HG02623 (cell line): ENCODE data around the gene HPX.

Experiments
- ATAC-seq: cut with Tn5 transposase; IDR thresholded peaks from one replicate; pipeline ENCODE4 v1.9.1; 2021; ENCODE audit warnings: moderate library complexity; ENCODE audit not compliant: unreplicated experiment

The HPX gene

DNA sequence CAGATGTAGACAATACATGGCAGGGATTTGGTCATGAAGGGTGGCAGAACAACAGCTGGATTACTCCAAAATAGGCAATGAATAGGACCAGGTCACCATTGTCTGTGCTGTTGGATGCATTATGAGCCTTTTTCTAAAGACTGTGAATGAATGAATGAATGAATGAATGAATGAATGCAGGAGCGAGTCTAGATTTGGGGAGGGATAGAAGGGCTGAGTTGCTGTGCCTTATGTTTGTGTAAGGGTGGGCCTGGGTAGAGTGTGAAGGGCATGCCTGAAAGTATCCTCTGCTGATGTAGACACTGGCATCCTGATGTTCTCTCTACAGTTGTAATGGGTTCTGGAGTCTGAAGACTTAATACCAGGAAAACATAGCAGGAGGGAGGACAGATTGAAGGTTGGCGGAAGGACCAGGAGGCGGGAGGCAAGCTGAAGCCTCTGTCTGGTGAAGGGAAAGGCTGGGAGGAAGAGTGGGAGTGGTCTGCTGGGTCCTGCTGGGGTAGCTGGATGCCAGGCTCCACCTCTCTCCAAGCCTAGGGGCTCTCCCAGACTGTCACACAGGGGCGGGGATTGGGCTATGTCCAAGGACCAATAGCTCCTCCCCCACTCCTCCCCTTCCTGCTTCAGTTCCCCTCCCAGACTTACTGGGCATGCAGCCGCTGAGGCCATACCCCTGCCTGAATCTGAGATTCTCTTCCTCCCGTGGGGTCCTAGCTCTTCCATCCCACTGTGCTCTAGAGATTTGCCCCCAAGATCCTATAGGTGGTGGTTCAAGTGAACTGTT, 28.1 kb upstream of the HPX start:
- ATAC-seq, result peak; percentile 51

DNA sequence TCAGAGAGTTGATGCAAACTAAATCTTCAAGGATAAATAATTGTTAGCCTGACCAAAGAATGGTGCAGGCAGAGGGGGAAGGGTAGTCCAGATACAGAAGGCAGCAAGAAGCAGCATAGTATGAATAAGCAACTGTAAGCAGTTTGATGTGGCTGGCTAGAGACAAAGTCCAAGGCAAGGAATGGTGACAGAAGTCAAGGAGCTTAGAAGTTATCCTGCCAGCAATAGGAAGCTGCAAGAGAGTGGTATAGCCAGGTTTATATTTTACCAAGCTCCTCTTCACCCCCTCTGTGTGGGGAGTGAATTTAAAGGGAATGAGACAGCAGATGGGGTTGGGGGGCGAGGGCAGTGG, 18.3 kb upstream of the HPX start:
- no peak for ATAC-seq

DNA sequence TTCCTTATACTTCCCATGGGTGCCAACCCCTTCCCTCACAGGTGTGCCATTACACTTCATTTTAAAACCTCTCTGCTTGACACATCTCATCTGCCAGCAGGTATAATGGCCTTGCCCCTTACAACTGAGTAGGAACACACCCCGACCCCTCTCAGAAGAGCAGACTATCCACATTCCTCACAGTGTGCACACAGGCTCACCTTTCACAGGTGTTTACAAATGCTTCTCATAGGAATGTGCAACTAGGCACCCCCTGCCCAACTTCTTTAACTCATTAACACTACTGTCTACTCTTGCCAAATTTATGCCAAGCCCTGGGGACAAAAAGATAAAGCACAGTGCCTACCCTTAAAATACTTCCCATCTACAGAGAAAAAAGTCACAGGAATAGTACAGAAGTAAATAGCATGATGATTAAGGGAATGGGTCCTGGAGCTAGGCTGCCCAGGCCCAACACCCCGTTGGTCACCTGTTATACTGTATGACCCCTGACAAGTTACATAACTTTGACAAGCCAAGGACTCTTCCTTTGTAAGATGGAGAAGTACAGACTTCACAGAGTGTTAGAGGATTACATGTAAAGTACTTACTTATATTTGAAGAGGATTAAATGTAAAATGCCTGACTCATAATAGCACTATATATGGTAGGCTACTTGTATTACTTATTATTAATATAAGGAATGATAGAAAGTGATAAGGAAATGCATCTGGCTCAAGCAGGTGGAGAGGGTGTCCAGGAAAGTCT, 17.7 kb upstream of the HPX start:
- ATAC-seq, result no peak

DNA sequence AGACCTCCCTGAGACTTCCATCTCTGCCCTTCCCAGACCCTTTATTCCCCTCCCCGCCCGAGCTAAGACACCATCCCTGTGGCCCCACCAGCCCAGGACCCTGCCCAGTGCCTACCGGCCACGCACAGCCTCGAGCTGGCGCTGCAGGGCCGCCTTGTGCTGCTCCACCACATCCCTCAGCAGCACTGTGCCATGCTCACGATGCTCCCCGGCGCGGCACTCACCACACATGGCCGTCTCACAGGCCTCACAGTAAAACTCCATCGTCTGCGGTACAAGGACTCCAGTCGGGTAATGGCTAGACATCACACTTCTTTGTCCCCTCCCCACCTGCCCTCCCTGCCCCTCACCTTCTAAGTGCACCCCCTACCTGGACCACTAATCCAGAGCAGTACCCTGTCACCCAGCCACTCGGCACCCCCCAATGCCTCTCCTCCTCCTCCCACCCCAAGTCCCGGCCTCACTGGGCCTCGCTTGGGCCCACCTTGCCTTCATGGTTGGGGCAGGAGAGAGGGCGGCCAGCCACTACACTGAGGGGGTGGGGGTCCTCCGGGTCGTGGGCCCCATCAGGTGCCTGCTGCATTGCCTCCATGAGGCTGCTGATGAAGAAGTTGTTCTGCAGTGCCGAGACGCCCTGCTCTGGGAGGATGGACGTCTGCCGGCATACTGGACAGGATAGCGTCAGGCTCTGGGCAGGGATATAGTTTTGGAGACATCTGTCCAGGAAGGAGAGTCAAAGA, 17.0 kb upstream of the HPX start:
- no peak for ATAC-seq

DNA sequence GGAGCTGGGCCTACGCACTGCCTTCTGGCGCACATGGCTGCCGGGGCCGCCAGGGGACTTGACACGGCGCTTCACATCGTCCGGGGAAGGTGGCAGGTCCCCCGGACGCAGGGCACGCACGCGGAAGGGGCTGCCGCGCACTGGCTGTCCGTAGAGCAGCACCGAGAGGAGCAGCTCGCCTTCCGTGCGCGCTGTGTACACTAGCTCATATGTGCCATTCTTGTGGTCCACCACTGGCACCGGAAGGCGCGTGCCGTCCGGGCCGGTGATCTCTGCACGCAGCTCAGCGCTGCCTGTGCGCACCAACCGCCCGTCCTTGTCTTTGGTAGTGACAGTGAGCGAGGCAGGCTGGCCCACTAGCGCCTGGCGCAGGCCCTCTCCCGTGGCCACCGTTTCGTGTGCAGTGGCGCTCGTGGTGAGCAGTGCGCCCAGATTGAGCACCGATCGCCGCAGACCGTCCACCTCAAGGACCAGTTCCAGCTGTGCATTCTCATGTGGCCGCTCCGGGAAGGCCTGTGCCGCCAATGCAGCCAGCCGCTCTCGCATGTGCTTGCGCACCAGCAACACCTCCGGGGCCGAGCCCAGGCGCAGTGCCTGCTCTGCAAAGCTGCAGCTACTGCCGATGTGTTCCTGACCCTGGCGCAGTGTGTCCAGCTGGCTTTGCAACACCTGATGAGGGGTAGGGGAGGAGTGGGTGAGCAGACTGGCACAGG, 15.7 kb upstream of the HPX start:
- ATAC-seq, result no peak

DNA sequence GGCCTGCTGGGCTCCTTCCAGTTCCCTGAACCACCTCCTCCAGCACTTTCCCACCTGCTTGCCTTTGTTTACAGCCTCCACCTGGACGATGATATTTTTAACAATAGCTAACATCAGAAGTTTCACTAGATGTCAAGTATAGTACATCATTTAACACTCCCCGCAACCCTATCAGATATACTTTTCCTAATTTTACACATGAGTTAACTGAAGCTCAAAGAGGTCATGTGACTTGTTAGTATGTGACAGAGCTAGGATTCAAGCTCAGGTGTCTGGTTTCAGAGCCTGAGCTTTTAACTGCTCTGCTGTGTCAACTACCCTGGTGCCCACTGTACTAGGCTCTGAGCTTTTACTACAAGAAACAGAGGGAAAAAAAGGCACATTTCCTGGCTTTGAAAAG, 14.3 kb upstream of the HPX start:
- no peak for ATAC-seq

DNA sequence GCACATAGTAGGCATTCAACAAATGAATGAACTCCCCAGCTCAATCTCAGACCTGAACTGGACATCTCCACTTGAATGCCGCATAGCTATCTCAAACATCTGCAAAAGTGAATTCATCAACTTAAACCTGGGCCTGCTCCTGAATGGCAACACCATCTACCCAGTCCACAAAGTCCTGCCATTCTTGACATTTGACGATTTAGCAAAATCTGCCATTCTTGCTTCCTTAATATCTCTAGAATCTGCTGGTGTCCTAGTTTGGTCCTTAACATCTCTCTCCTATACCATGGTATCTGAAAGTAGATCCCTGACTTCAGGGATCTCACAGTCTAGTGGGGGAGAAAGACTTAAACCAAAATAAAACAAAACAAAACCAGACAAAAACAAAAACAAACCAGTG, 12.4 kb upstream of the HPX start:
- no peak for ATAC-seq

DNA sequence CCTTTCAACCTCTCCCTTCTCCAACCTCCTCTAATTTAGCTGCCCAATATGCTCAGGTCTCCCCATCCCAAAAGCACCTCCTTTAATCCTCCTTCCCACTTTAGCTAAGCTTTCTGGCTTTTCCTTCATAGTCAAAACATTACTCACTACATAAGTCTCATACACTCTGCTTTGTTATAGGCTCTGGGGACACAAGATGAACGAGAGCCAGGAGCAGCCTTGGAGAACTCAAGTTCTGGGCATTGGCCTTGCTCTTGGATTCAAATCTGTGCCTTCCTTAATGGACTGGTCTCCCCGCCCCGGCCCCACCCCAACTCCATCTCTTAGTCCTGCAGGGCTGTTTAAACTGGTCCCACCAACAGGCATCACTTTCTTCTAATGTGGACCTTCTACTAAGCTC, 11.4 kb upstream of the HPX start:
- no peak for ATAC-seq

DNA sequence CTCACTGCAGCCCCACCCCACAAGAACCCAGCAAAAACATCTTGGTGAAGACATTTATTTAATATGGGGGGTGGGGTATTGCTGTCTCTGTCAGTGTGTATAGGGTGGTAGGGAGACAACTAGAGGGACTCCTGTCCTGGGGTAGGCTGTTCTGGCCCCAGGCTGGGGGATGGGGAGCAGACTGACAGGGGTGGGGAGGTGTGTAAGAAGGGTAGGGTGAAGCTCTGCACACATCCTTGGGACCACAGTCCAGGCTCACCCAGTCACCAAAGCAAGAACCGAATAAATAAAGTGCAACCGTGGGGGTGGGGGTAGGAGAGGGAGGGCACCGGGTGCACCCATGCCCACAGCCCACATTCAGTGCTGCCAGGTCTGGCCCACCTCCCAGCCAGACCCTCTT, 7.8 kb upstream of the HPX start:
- no peak for ATAC-seq

DNA sequence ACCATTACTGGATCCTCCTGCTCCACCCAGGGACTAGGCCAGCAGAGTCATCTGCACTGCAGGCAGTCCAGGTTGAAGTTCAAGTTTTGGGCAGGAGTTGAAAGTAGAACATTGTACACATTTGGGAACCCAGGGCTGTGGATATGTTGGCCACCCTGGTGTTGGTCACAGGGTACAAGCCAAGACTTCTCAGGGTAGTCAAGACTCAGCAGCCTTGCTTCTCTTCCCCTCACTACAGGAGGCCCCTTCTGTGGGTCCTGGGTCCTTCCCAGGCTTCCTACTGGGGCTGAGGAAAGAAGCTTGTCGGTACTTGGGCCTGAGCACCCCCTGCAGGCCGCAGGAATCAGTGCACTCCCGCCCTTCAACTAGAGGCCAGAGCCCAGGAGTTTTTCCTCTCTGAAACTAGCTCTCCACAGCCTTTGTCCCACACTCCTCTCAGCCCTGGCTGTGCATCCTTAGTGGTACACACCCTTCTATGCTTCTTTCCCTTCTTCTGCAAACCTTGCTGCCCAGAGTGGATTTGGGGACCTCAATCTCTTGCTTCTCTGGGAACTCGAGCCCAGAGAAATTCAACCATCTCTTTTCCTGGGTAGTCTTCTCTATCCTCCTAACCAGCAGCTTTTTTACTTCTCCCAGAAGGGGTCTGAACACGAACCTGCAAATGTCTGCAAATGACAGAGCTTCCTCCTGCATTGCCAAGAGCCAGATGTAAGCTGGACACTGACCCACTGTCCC, 2.6 kb upstream of the HPX start:
- peak; percentile 51 for ATAC-seq

DNA sequence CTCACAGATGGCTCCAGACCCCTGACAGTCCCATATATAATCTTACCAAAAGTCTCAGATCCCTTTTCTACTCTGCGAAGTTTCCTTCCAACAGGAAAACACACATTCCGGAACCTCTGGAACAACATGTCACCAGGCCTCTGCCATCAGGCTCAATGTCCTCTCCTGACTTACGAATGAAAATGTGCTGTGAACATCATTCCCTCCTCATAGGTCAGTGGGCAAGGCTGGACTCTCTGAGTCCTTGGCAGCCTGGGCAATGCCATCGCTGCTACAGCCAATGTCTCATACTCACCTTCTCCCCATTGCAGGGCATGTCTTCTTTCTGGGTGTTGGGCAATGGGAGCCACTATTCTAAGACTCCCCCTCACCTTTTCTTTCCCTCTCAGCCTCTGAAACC, 1.7 kb upstream of the HPX start:
- ATAC-seq, result no peak

DNA sequence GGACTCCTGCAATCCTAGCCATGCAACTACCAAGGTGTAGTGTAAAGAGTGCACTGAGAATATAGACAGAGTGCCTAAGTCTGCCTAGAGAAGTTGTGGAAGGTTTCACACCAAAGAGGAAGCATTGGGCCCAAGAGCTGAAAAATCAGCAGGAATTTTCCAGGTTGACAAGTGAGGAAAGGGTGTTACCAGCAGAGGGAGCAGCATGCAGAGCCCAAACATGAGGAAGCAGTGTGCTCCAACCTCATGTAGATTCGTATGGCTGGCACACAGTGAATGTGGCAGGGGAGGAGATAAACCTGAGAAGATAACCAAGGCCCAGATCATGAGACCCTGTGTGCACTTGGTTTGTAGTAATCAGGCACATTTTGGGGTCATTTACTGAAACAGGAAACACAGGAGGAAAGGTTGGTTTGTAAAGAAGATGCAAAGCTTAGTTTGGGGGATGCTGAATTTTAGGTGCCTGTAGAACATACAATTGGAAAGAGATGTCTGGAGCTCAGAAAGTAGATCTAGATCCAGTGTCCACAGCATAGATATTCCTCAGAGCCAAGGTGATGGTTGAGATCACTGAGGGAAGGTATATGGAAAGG, 1.7 kb downstream of the HPX start:
- ATAC-seq, result no peak

DNA sequence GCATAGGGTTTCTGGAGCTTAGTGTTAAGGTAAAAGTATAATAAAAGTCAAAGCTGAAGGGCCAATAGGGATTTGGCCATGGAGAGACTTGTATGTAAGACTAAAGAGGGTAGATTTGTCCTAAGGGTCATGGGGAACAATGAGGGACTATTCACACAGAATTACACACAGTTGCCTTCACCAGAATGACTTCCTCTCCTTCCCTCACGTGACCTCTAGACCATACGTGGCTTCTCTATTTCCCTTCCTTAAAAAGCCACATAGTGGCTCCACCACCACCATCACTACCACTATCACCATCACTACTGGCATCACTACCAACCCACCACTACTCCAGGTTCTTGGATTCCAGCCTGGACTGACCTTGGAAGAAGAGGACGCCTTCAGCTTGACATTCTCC, 2.8 kb downstream of the HPX start:
- no peak for ATAC-seq

DNA sequence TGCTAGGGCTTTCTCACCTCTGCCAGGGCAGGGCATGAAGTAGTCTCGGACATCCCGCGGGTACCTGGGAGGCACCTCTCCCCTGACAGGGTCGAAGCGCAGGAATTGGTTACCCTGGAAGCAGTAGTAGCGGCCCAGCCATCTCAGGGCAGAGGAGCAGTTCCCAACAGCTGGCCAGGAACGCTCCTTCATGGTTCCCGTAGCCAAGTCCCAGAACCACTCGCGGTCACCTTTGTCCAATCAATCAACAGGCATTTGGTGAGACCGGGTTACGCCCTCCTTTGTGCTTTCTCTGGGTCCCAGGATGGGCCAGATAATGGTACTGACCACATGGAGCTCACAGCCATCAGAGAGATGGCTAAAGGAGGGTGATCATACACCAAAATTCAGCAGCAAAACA, 3.4 kb downstream of the HPX start:
- no peak for ATAC-seq

DNA sequence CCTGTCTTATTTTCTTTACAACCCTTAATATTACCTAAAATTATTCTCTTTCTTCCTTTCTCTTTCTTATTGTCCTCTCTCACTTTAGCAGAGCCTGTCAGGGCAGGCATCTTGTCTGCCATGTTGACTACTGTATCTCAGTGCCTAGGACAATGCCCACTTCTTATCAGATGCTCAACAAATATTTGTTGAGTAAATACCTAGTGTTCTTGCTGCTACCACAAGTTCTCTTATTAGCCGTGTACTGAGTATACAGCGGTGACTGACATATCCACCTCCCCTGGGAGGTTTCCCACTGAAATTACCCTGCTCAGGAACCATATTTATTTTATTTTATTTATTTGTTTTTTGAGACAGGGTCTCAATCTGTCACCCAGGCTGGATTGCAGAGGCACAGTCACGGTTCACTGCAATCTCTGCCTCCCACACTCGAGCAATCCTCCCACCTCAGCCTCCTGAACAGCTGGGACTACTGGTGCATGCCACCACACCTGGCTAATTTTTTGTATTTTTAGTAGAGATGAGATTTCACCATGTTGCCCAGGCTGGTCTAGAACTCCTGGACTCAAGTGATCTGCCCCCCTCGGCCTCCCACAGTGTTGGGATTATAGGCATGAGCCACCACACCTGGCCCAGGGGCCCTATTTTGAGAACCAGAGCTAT, 6.7 kb downstream of the HPX start:
- peak; percentile 51 for ATAC-seq

DNA sequence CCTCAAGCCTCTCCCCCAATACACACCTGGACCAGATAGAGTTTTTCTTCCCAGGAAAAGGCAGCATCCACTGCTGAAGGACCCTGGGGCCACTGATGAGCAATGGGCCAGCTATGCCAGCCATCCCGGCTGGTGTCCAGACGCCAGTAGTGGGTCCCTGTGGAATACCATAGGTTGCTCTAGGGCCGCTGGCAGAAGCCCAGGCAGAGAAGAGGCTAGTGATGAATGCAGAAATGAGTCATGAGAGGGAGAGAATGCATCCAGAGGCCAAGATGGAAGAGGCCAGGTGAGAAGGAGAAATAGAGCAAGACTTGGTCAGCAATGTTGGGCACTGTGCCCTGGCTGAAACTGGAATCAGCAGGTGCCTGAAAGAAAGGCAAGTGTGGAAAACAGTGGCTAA, 8.9 kb downstream of the HPX start:
- no peak for ATAC-seq

DNA sequence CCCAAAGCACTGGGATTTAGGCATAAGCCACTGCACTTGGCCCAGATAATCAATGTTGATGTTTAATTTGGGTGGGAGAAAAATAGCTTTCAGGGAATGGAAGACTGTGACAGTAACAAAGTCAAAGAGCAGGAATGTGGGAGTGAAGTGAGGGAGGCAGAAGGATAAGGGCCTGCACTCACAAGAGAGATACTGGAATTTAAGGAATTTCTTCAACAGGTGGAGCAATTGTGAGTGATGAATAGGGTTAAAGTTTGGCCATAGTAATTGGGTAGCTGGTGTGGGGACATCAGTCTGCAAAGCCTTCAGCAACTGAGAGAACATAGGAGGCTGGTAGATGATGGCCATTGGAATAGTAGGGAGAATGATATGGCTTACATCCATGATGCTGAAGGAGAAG, 13.3 kb downstream of the HPX start:
- no peak for ATAC-seq

DNA sequence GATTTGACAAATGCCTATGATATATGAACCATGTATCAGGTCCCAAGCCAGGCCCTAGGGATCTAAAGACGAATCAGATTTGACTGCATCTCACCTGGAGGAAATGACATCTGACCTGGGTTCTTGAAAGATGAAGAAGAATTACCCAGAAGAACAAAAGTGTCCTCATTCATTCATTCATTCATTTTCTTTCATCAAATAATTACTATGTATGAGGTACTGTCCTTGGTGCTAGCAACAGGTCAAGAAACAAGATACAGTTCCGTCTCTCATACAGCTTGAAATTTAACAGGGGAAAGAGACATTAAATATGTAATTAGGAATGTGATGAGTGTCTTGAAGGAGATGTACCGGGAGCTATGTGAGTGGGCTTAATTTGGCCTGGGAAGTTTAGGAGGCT, 20.1 kb downstream of the HPX start:
- ATAC-seq, result no peak

DNA sequence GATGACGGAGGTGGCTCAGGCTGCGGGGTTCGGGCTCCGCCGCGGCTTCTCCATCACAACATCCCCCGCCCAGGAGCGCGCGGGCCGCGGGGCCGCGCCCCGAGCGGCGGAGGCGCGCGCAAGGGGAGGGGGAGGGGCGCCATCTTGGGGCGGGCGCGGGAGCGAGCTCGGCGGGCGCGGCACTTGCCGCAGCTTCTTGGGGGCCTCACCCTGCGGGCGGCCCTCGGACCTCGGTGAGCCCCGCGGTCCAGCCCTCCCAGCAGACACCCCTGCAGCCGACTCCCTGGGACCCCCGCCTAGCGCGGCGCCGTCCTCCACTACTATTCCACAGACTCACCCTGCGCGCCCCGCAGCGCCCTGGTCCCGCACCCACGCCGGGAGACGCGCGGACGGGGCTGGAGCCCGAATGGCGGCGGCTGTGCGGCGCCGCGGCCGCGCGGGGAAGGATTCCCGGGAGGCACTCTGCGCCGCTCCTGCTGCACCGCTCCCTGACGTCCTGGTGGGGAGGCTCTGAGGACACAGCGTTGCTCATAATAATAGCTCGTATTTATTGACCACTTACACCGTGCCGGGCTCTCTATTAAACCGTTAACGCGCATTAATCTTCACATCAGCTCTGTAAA, 21.7 kb downstream of the HPX start, which contains the start of gene APBB1:
TSS of gene APBB1 (minus strand) at position 86 of the 623 bp plus-strand sequence. CDS start 7,747 bp downstream, outside the sequence.
- ATAC-seq, result no peak
